Gastrocnemius medialis (tissue), 4 donors: ENCODE measurements around the gene CDKN1C. TPM values are rescaled to one million over a fixed set of nuclear protein-coding genes. Genes with fewer than 3 reads are reported as not detected.

ENCODE experiments used
- ATAC-seq, 2 donors: fragments of 150-250 bp; one replicate each; pipeline ENCODE4 v1.9.1; 2016
- DNase-seq, 2 donors: peaks; one replicate each; pipeline ENCODE4 v3.0.0-alpha.2; 2019
- H3K27ac ChIP-seq, 4 donors: fragments of 200-600 bp; sonication (generic); 1 replicate in 1 of 4; 2 replicates in 3 of 4; pipeline ENCODE4 v1.5.1; 2016 to 2018; ENCODE audit warnings: mild to moderate bottlenecking in 2 of 4, moderate library complexity in 1 of 4
- H3K27me3 ChIP-seq, 3 donors: fragments of 200-600 bp; sonication (generic) in 2 of 3; 1 replicate in 1 of 3; 2 replicates in 2 of 3; pipeline versions ENCODE4 v1.5.1 to v1.6.0; 2016 to 2019; ENCODE audit warnings: mild to moderate bottlenecking in 1 of 3, moderate library complexity in 1 of 3
- H3K36me3 ChIP-seq, 2 donors: fragments of 200-600 bp; sonication (generic) in 1 of 2; one replicate each; pipeline ENCODE4 v1.5.1; 2017 to 2018
- H3K4me1 ChIP-seq, 2 donors: fragments of 200-600 bp; sonication (generic) in 1 of 2; one replicate each; pipeline ENCODE4 v1.5.1; 2016 to 2017; ENCODE audit warnings: mild to moderate bottlenecking in 2 of 2
- H3K4me3 ChIP-seq, 4 donors: fragments of 200-600 bp; sonication (generic) in 3 of 4; 1 replicate in 1 of 4; 2 replicates in 3 of 4; pipeline ENCODE4 v1.5.1; 2016 to 2019; ENCODE audit warnings: mild to moderate bottlenecking in 2 of 4
- H3K9me3 ChIP-seq, 3 donors: fragments of 200-600 bp; sonication (generic) in 2 of 3; 1 replicate in 1 of 3; 2 replicates in 2 of 3; pipeline ENCODE4 v1.5.1; 2016 to 2019
- CTCF ChIP-seq, 5 experiments: fragments of 450-650 bp in 3 of 5; fragments of 200-600 bp in 2 of 5; sonication (generic) in 2 of 5; IDR thresholded peaks in 4 of 5; conservative IDR thresholded peaks in 1 of 5; 1 replicate in 4 of 5; 2 replicates in 1 of 5; pipeline ENCODE4 v1.5.1; 2016 to 2019; ENCODE audit warnings: antibody characterized with exemption in 5 of 5, mild to moderate bottlenecking in 3 of 5, moderate library complexity in 3 of 5
- POLR2A ChIP-seq, 2 donors: fragments of 450-650 bp; IDR thresholded peaks; one replicate each; pipeline ENCODE4 v1.6.1; 2017; ENCODE audit warnings: antibody characterized with exemption in 2 of 2, mild to moderate bottlenecking in 2 of 2, moderate library complexity in 2 of 2
- in situ Hi-C, 4 donors: fragments of 200-750 bp; cut with MboI; loops; one replicate each; pipeline versions ENCODE4 v1.15.0 to v1.8.0; 2017; ENCODE audit warnings: low sequenced_read_pairs in 4 of 4
- intact Hi-C: fragments of 100-400 bp; cut with DNase I; formaldehyde crosslinking; loops from one replicate; pipeline ENCODE4 v1.15.1; 2023; ENCODE audit warnings: low total_unique reads
- total RNA-seq, 4 donors: library from RNA; depleted of rRNA; stranded (reverse); fragments of >200 nt; gene quantifications; one replicate each; pipeline versions ENCODE4 v1.1.0 to v1.2.3, GENCODE V29; 2016

CDKN1C gene
- total RNA-seq, 4 donors from 2014 or later, result 22.0 to 56.9 (median 38.5) TPM

GRCh38 chr11:2849994-2850770 is 35.4 kb downstream of the CDKN1C start:
- Histone ChIP-seq H3K4me3 (no peak overlapping the region), H3K4me1 (no peaks in the 10 kb centered on the region), H3K9me3 (no peaks in the 10 kb centered on the region), H3K27ac (no peak overlapping the region), H3K36me3 (no peaks in the 10 kb centered on the region), H3K27me3 (no peaks in the 10 kb centered on the region)
- TF ChIP-seq POLR2A (IDR thresholded peaks at IDR 0.05), result no peak
- TF ChIP-seq CTCF (IDR thresholded peaks at IDR 0.05 in 4 of 5, conservative IDR thresholded peaks at IDR 0.05 in 1 of 5), result no peak
- in situ Hi-C loops (no loop called here), intact Hi-C loops (no loop called here)
- DNase-seq, result no peak
- ATAC-seq, result no peak

DNA sequence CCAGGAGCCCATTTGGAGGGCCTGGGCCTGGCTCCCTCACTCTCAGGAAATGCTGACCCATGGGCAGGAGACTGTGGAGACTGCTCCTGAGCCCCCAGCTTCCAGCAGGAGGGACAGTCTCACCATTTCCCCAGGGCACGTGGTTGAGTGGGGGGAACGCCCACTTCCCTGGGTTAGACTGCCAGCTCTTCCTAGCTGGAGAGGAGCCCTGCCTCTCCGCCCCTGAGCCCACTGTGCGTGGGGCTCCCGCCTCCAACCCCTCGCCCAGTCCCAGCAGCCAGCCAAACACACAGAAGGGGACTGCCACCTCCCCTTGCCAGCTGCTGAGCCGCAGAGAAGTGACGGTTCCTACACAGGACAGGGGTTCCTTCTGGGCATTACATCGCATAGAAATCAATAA is 37.1 kb downstream of the CDKN1C start:
- DNase-seq (no peak), ATAC-seq (no peak)
- H3K27ac ChIP-seq, result no peak overlapping the region
- intact Hi-C loops, result no loop called here
- TF ChIP-seq POLR2A (IDR thresholded peaks at IDR 0.05) (no peak), CTCF (IDR thresholded peaks at IDR 0.05 in 4 of 5, conservative IDR thresholded peaks at IDR 0.05 in 1 of 5) (no peak)
- H3K4me1 ChIP-seq, result no peaks in the 10 kb centered on the region
- H3K27me3 ChIP-seq, result no peaks in the 10 kb centered on the region
- no peaks in the 10 kb centered on the region for H3K36me3 ChIP-seq
- in situ Hi-C loops, result no loop called here
- no peaks in the 10 kb centered on the region for H3K9me3 ChIP-seq
- no peak overlapping the region for H3K4me3 ChIP-seq

GRCh38 chr11:2847561-2847960 is 38.0 kb downstream of the CDKN1C start:
- Histone ChIP-seq H3K4me3 (no peak overlapping the region), H3K36me3 (no peaks in the 10 kb centered on the region), H3K27ac (no peak overlapping the region), H3K4me1 (no peaks in the 10 kb centered on the region), H3K27me3 (no peaks in the 10 kb centered on the region), H3K9me3 (no peaks in the 10 kb centered on the region)
- ATAC-seq (no peak), DNase-seq (no peak)
- intact Hi-C loops, result no loop called here
- TF ChIP-seq POLR2A (IDR thresholded peaks at IDR 0.05), result no peak
- no peak for TF ChIP-seq CTCF (IDR thresholded peaks at IDR 0.05 in 4 of 5, conservative IDR thresholded peaks at IDR 0.05 in 1 of 5)
- in situ Hi-C loops, result no loop called here

DNA sequence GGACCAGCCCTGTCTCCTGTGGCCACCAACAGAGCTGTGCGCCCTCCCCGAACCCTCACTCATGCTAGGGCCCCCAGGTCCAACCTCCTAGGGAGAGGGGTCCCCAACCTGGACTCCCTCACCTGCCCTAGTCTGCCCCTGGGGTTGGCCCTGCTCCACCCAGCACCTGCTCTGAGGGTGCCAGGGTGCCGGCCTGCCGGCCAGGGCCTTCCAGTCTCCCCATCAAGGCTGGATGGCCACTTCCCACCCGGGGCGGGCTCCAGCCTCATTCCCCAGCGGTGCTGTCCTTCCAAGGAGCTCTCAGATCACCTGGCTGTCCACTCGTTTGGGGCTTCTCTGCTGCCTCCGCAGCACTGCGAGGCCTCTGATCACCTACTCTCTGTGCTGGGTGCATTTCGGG is 39.1 kb downstream of the CDKN1C start:
- no peaks in the 10 kb centered on the region for H3K9me3 ChIP-seq
- no peaks in the 10 kb centered on the region for H3K27me3 ChIP-seq
- H3K36me3 ChIP-seq, result no peaks in the 10 kb centered on the region
- DNase-seq (no peak), ATAC-seq (no peak)
- intact Hi-C loops (no loop called here), in situ Hi-C loops (no loop called here)
- no peak overlapping the region for H3K4me3 ChIP-seq
- no peak overlapping the region for H3K27ac ChIP-seq
- H3K4me1 ChIP-seq, result no peaks in the 10 kb centered on the region
- TF ChIP-seq POLR2A (IDR thresholded peaks at IDR 0.05) (no peak), CTCF (IDR thresholded peaks at IDR 0.05 in 4 of 5, conservative IDR thresholded peaks at IDR 0.05 in 1 of 5) (no peak)

DNA sequence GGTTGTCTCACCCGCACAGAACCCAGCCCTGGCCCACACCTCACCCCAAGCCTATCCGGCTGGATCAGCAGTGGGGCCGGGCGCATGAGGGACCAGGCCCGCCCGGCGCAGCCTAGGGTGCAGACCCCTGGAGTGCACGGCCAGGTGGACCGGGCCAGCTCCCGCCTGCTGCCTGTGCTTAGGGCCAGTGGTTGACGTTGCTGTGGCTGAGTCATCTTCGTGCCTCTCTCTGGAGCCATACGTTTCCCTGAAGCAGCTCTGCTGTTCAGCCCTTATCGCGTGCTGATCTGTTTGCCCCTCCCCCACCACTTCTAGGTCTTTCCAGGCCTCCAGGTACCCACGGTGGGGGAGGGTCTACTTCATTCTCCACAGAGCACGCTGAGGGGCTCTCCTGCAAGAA is 39.5 kb downstream of the CDKN1C start:
- in situ Hi-C loops, result no loop called here
- no peaks in the 10 kb centered on the region for H3K27me3 ChIP-seq
- H3K27ac ChIP-seq, result no peak overlapping the region

More for the DNA sequence above, 39.5 kb downstream of the CDKN1C start:
- DNase-seq (no peak), ATAC-seq (no peak)
- Histone ChIP-seq H3K4me1 (no peaks in the 10 kb centered on the region), H3K9me3 (no peaks in the 10 kb centered on the region), H3K4me3 (no peak overlapping the region), H3K36me3 (no peaks in the 10 kb centered on the region)
- TF ChIP-seq POLR2A (IDR thresholded peaks at IDR 0.05), result no peak
- intact Hi-C loops, result no loop called here
